Raji (cell line): ENCODE data around the gene GGACT.

ENCODE experiments used
- POLR2A ChIP-seq: IDR thresholded peaks from 2 replicates; pipeline ENCODE4 v1.6.1; 2011; ENCODE audit warnings: low read depth, low read length, control low read depth; ENCODE audit not compliant: insufficient read depth

Gene GGACT

DNA sequence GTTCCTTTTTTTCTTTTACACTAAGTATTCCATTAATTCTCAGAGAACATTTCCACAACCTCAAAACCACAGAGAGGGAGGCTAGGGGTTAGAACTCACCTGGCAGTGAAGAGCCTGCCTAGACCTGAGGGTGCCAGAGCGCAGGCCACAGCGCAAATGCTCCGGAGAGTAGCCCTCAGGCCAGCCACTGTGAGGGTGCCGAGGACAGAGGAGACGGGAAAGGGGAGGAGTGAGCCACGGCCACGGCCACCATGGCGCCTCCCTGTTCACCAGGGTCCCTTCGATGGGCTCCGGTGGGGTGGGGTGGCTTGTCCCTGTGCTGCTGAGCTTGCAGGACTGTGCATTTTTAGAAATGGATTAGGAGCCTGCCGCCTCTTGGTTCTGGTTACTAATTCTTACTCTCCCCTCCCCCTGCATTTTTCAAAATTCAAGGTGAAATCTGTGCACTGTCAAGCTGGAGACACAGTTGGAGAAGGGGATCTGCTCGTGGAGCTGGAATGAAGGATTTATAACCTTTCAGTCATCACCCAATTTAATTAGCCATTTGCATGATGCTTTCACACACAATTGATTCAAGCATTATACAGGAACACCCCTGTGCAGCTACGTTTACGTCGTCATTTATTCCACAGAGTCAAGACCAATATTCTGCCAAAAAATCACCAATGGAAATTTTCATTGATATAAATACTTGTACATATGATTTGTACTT is 58.8 kb downstream of the GGACT start:
- TF ChIP-seq POLR2A, result no peak

DNA sequence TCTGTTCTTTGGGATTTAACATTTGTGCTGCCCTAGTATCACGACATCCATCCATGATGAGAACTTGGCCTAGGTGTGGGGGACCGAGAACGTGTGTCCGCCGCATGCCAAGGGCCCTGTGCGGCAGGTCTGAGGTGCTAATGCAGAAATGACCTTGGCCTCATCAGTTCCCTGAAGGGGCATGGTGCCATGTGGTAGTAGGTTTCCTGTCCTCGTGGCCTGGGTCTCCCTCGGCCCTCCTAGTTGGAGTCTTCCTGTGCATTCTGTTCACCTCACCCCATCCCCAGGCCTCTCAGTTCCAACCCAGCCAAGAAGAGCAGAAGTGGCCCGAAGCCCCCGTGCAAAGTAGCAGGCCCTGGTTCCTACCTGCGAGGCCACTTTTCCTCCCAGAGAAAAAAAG is 59.8 kb downstream of the GGACT start:
- TF ChIP-seq POLR2A, result no peak

DNA sequence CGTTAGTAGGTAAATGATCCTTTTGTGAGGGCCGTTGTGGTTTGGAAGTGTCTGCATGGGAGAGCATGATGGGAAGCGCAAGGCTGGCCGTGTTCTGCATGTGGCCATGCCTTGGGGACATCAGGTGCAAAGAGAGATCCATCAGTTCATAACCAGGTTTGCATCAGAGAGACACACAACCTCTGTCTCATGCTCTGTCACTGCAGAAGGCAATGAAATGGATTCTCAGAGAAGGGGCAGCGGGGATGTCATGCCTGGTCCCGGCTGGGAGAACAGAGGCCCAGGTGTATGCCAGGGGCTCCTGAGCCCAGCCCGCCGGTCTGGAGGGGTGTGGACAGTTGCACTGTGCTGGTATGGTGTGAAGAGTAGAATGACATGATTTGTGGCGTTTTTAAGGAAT is 60.2 kb downstream of the GGACT start:
- TF ChIP-seq POLR2A, result no peak

DNA sequence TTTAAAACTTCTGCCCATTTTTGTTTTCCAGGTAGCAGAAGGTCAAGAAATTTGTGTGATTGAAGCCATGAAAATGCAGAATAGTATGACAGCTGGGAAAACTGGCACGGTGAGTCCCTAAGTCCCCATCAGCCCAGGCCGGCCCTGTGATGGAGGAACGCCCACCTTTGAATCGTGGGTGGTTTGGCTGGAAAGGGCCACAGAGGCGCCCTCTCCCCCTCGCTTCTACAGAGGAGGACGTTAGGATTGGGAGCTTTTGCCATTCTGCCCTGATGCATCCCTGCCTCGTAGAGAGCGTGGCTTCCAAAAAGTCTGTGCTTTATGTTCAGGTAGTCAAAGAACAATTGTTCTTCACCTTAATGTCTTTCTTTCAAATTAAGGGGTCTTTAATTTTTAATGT is 60.9 kb downstream of the GGACT start:
- TF ChIP-seq POLR2A, result no peak

DNA sequence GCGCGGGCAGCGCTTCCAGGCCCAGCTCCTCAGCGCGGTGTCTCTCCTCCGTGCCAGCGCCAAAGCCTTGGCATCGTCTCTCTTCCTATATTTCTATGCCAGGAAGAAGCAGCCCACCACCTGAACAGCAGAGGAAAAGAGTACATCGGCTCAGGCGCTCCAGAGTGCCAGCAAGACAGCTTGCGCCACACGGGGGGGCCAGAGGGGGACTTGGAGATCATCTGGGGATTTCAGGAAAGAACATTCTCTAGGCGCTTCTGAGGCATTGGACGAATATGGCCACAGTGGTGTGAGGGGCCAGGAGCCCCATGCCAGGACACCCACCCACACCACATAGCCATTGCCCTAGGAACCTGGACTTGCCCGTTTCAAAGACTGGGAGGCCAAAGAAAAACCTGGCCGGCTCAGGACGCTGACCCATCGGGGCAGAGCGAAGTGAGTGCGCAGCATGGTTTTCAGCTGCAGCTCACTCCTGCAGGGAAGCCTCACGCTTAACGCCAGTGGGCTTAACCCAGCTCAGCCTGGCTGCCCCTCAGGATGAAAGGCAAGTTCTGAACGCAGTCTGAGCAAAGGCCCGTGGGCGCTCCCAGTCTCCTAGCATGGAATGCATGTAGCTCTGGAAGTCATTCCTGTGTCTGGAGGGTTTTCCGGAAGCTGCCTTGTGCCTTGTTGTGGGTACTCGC is 62.1 kb downstream of the GGACT start:
- no peak for TF ChIP-seq POLR2A

DNA sequence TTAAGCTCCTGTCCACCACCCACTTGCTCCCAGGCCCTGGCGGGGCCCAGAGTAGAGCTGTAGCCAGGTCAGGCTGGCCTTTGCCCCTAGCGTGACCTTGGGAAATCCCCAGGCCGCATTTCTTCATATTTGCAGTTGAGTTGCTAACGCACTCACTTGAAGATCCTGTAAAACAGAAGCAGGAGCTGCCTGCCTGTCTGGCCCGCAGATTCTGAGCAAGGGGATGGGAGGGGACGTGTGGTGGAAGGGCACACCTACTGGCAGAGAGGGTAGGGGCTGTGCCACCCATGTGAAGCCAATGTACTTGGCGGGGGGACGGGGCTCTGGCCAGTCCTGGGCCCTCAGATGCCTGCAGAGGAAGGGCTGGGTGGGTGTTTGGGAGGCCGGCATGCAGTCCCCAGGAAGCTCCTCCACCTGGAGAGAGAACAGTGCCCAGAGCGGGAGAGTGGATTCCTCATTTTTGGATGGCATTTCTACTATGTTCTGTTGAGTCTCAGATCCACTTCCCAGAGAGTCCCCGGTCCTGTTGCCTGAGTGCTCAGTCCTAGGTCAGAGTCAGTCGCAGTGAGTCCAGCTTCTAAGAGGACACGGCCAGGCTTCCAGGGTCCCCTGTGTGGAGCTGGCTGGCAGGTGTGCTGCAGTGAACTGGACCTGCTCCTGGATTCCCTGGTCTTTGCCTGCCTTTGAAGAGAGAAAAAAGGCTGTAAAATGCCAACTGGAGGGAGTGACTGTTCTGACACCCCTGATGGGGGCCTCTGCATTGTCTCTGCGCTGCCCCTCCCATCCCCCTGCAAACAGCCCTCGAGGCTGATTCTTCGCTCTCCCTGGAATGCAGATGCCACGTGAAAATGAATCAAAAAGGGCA is 62.9 kb downstream of the GGACT start:
- no peak for TF ChIP-seq POLR2A

DNA sequence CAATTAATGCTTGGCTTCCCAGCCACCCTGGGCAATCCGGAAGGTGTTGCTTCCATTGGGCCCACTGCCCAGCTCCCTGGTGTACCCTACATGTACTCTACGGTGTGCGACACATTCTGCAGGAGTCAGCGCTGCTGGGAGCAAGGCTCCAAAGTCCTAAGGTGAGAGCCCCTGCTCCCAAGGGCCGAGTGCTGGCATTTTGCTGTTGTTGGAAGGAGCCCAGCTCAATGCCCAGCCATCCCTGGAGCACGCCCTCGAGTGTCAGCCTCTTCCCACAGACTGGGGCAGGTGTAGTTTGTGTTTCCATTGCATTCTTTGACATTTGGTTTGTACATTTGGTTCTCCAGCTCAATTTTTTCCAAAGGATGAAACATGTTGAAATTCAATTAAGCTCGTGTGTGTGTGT is 64.6 kb downstream of the GGACT start:
- no peak for TF ChIP-seq POLR2A

DNA sequence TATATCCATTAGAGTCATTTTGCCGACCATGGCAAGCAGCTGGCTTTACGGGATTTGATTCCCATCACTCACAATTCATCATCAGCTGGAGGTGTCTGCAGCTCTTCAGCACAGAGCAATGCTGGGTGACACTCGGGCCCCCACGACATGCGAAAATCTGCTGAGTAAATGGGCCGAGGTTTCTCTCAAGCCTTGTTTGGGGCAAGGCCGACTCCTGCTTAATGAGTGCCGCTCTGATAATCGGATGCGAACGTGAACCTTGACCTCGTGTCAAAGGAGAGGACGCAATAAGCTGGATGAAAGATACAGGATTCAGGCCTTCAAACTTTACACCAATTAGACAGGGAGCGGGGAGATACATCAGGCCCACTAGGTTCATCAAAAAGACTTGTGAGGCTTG is 65.2 kb downstream of the GGACT start:
- no peak for TF ChIP-seq POLR2A

DNA sequence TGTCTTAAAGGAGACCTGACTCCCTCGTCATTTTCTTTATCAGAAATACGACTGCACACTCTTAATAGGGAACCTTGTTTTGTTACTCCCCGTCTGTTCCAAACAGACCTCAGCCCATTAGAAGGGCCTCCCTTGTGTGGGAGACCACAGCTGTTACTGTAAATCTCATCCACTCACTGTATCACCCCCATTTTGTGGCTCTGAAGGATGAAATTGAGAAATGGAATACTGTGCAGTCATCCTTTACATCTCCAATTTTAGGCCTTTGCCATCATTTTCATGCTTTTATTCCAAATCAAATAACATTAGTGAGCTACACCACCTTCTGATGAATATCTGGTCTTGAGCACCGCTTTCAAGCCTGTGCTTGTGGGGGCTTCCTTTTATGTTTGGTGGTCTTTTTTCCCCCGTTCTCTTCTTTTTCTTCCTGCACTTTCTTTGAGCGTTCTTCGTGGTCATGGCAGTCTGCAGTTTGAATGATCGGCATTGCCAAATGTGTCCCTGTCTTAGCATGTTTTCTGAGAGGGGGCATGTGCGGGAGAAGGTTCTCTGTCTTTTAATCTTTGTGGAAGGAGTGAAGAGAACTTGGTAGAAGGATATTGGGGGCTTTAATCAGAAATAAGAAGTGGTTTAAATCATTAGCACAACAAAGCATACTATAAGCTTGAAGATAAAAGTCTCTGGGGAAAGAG is 65.8 kb downstream of the GGACT start:
- TF ChIP-seq POLR2A, result no peak

DNA sequence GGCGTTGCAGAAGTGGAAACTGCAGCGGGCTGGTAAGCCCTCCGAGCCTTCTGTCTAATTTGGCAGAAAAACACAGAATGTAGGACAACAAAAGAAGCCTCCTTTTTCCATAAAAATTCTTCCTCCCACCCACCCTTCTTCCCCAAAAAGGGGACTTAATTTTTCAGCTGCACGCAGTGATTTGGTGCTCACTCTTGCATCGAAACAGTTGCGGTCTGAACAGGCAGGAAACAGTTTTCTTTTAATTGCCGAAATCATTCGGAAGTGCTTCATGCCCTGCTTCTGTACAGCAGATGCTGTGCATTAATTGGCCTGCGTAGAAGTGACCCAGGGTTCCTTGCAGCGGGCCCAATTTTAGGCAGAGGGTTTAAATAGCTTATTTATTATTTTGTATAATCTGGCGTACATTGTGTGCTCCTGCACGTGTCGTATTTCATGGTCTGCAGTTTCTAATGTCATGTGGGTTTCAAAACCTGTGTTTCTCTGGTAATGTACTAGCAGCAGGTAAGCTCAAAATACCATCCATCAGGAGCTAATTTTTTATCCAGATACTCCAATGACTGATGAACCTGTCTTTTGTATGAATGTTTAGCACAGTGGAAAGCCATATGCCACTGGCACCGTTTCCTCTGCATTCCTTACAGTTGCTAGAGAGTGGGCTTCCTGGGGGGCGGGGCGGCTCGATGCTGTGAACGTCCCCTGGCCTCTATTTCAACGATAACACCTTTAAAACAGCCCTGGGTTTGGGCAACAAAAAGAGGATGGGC is 66.6 kb downstream of the GGACT start:
- TF ChIP-seq POLR2A, result no peak

DNA sequence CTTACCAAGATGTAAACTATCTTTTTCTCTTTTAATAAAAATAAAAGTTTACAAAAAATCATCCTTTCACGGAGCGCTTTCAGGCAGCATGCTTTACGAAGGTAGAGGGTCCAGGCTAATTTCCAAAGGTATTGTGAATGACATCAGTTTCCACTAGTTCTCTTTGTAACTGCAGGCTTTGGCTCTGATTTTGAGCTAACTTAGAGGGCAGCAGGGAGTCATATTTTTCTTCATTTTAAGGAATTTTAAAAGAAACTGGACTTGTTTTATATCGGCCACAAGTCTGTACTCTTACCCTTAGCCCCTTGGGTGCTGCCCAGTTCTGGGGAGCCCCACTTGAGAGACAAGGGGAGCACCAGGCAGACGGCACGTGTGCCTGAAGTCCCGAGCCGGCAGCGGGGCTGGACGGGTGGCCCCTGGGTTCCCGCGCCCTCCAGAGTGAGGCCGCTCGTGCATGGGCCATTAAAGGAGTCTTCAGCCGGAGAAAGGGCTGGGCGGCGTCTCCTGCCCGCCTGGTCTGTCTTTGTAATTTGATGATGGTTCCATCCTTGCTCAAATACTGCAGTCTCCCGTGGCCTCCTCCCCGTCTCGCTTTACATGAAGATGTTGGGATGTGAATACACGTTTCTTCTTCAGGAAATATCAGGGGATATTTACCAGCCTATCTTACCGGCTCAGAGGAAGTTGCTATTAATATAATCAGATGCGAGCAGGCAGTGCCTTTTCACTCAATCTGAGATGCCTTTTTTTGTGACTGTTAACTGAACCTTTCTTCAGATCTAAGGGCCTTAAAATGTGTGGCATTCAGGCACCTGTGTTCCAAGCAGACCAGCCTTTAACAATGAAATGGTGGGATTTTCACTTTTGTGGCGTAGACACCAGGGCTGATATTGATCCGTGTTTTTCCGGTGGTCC is 67.4 kb downstream of the GGACT start:
- no peak for TF ChIP-seq POLR2A

DNA sequence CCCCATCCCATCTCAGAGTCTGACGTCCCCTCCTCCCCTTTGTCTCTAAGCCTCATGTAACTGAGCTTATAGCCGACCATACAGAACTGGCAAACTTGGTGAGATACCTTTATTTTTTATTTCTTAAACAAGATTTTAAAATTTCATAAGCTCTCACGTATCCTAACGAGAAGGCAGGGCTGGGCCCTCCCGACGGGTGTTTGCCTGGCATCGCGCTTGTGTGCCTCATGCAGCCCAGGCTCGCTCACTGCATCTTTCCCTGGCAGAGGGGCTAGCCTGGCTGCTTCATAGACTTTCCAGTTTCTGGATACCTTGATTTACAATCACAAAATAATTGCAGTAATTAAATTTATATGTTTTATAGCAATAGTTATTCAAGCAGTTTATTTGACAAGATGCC is 69.0 kb downstream of the GGACT start:
- no peak for TF ChIP-seq POLR2A

DNA sequence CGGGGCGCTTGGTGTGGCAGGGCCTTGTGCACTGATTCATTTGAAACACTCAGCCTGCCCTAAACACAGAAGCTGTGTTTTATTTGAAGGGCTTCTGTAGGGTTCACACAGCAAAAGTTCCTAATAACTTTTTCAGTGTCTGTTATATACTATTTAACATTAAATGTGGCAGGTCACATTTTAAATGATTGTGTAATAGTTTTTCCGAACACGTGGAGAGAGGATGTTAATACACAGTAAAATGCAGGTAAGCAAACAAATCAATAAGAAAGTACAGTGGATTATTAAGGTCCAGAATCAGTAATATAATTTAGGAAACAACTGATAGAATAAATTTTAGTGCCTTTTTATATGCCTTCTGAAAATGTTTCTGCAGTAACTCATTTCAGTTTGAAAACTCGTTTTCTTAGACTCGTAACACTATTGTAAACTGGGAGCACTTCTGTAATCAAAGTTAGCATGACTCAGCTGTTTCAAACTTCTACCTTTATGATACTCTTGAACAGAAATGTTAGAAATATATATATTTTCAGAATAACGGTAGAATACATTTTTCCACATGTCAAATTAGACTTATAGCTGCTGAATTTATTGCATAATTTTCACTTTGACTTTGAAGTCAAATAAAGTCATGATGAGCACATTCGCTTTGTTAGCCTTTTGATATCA is 70.1 kb downstream of the GGACT start:
- no peak for TF ChIP-seq POLR2A
